WERI-Rb-1 (cell line): Measurements from ENCODE around the gene TMEM208.

Experiments
- DNase-seq: peaks from one replicate; pipeline ENCODE4 v3.0.0-alpha.2; 2020
- H3K27ac ChIP-seq: fragments of 250-450 bp; sonication (Bioruptor Pico); 2 replicates; pipeline ENCODE4 v1.5.1; 2020; ENCODE audit warnings: mild to moderate bottlenecking, moderate library complexity
- H3K27me3 ChIP-seq: fragments of 250-450 bp; sonication (Bioruptor Pico); 2 replicates; pipeline ENCODE4 v1.5.1; 2021; ENCODE audit warnings: mild to moderate bottlenecking, low read depth, moderate library complexity; ENCODE audit not compliant: insufficient read depth, severe bottlenecking
- H3K36me3 ChIP-seq: fragments of 250-450 bp; sonication (Bioruptor Pico); 2 replicates; pipeline ENCODE4 v1.5.1; 2020; ENCODE audit warnings: mild to moderate bottlenecking, moderate library complexity
- H3K4me3 ChIP-seq: 2 replicates; pipeline ENCODE4 v1.5.1; 2011; ENCODE audit warnings: low read depth, mild to moderate bottlenecking, control low read depth, low read length
- H3K9me3 ChIP-seq: fragments of 250-450 bp; sonication (Bioruptor Pico); 2 replicates; pipeline ENCODE4 v1.5.1; 2021; ENCODE audit warnings: mild to moderate bottlenecking, moderate library complexity; ENCODE audit not compliant: severe bottlenecking
- CTCF ChIP-seq: IDR thresholded peaks from 2 replicates; pipeline ENCODE4 v1.5.1; 2011; ENCODE audit warnings: low read depth, mild to moderate bottlenecking, control low read depth, inconsistent platforms, low read length

Gene TMEM208

GRCh38 chr16:67250045-67250327 is 23.1 kb downstream of the TMEM208 start:
- TF ChIP-seq CTCF: no peak
- Histone ChIP-seq H3K9me3 (no peaks in the 10 kb centered on the region), H3K27ac (no peak overlapping the region), H3K36me3 (no peaks in the 10 kb centered on the region), H3K27me3 (peaks cover 3% of the 10 kb centered on the region), H3K4me3 (no peak overlapping the region)
- no peak for DNase-seq

GRCh38 chr16:67252609-67253497 is 25.9 kb downstream of the TMEM208 start:
- no peak for DNase-seq
- no peak for TF ChIP-seq CTCF
- Histone ChIP-seq H3K27me3 (peaks cover 3% of the 10 kb centered on the region), H3K27ac (no peak overlapping the region), H3K36me3 (no peaks in the 10 kb centered on the region; the same call in 1 of the 2 replicates), H3K4me3 (no peak overlapping the region), H3K9me3 (no peaks in the 10 kb centered on the region)

GRCh38 chr16:67254801-67255552 is 28.0 kb downstream of the TMEM208 start:
- no peak overlapping the region for H3K27ac ChIP-seq
- no peaks in the 10 kb centered on the region for H3K27me3 ChIP-seq
- DNase-seq: no peak
- no peak for TF ChIP-seq CTCF
- H3K4me3 ChIP-seq: no peak overlapping the region
- no peaks in the 10 kb centered on the region; the same call in 1 of the 2 replicates for H3K36me3 ChIP-seq
- no peaks in the 10 kb centered on the region for H3K9me3 ChIP-seq

GRCh38 chr16:67255553-67256221 is 28.8 kb downstream of the TMEM208 start:
- no peak for TF ChIP-seq CTCF
- Histone ChIP-seq H3K4me3 (no peak overlapping the region), H3K27ac (no peak overlapping the region), H3K9me3 (no peaks in the 10 kb centered on the region), H3K27me3 (no peaks in the 10 kb centered on the region), H3K36me3 (no peaks in the 10 kb centered on the region; the same call in 1 of the 2 replicates)
- DNase-seq: no peak

GRCh38 chr16:67256701-67257230 is 29.8 kb downstream of the TMEM208 start:
- no peak overlapping the region for H3K4me3 ChIP-seq
- DNase-seq: no peak
- no peak overlapping the region for H3K27ac ChIP-seq
- no peaks in the 10 kb centered on the region for H3K9me3 ChIP-seq
- H3K27me3 ChIP-seq: no peaks in the 10 kb centered on the region
- no peak for TF ChIP-seq CTCF
- H3K36me3 ChIP-seq: no peaks in the 10 kb centered on the region; the same call in 1 of the 2 replicates
